ENCODE results near the gene NAV1.
"Not testable (repeated sequence)": the region's sequence is repeated elsewhere in the genome, so short reads cannot be mapped to it uniquely, and the experiment has no call there.

NAV1 gene

GRCh38 chr1:201573030-201573429, 34.1 kb downstream of the NAV1 start:
- DNase-seq, result no peak
- in situ Hi-C loops (cut with MboI; ENCODE audit: low pct_unique_long_range_greater_than_20kb, low sequenced_read_pairs), result no loop called here

DNA sequence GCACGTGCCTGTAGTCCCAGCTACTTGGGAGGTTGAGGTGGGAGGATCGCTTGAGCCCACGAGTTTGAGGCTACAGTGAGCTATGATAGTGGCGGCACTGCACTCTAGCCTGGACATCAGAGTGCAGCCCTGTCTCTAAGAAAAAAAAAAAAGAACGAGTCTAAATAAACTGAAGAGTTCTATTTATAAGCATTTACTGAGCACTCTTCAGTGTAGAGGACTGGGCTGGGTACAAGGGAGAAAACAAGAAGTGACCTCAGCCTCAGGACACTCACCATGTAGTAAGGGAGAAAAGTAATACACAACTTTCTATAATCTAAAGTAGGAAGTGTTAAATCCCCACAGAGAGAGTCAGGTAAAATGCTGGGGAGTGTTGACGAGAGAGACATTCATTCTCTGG, 35.0 kb downstream of the NAV1 start:
- DNase-seq, result no peak
- in situ Hi-C loops (cut with MboI; ENCODE audit: low pct_unique_long_range_greater_than_20kb, low sequenced_read_pairs), result no loop called here

DNA sequence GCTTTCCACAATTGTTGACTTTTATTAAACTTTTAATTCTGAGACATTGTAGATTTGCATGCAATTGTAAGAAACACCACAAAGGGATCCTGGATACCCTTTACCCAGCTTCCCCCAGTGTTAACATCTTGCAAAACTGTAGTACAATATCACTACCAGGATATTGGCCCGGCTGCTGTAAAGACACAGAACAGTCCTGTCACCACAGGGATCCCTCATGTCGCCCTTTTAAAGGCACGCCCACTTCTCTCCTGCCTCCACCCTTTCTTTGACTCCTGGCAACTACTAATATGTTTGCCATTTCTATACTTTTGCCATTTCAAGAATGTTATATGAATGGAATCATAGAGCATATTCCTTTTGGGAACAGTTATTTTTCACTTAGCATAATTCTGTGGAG, 37.0 kb downstream of the NAV1 start:
- DNase-seq, result no peak
- in situ Hi-C loops (cut with MboI; ENCODE audit: low pct_unique_long_range_greater_than_20kb, low sequenced_read_pairs), result no loop called here

GRCh38 chr1:201576914-201577313, 38.0 kb downstream of the NAV1 start:
- no peak for DNase-seq
- in situ Hi-C loops (cut with MboI; ENCODE audit: low pct_unique_long_range_greater_than_20kb, low sequenced_read_pairs), result no loop called here

GRCh38 chr1:201578008-201578888, 39.3 kb downstream of the NAV1 start:
- no peak for DNase-seq
- in situ Hi-C loops (cut with MboI; ENCODE audit: low pct_unique_long_range_greater_than_20kb, low sequenced_read_pairs), result no loop called here

- DNase-seq; in situ Hi-C loops (cut with MboI; ENCODE audit: low pct_unique_long_range_greater_than_20kb, low sequenced_read_pairs): not testable (repeated sequence)
These were observed 42.4 kb downstream of the NAV1 start for GRCh38 chr1:201581371-201581770.

DNA sequence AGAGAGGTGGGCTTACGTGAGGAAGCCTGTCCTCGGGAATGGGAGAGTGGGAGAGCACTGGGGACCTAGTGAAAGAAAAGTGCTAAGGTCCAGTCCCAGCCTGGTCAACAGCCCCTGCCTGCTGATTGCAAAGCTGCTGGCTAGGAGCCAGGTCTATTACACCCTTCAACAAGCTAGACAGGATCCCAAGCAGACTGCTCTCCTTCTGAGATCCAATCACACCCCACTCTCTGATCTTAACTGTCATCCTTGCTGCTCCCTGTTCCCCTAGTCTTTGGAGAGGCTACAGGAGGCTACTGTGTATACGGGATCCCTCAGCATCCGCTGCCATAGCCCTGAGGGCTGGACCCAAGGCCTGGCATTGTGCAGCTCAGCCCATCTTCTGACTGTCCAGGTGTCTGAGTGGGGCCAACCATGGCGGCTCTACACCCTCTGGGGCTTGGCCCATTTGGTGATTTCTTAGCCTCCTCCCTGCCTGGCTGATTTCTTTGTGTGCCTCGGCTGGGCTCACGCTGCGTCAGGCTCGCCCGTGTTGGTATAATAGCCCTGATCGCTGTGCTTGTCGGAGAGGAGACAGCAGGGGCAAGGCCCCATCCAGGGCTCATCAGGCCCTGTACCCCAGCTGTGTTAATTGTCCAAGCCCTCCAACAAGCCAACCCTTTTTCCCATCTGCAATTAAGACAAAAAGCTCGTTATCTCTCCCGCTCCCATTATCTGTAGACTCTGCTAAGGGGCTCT, 43.9 kb downstream of the NAV1 start:
- no peak for DNase-seq

DNA sequence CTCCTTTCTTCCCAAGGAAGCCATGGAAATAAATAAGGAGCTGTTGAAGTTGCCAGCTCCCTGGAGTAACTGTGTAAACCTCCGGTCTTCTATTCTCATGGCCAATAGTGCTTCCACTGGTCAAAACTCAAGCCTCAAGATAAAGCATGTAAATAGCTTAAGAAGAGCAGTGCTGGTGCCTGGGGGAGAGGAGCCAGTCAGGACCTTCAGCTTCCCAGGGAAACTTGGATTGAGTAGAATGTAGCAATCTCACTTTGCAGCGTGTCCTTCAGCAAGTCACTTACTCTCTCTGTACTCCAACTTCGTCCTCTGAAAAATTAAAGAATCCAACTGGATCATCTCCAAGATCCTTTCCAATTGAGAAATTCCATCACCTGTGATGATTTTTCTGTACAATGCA, 44.7 kb downstream of the NAV1 start:
- no peak for DNase-seq
- in situ Hi-C loops (cut with MboI; ENCODE audit: low pct_unique_long_range_greater_than_20kb, low sequenced_read_pairs), result no loop called here

More for the DNA sequence above, 43.9 kb downstream of the NAV1 start:
- in situ Hi-C loops (cut with MboI; ENCODE audit: low pct_unique_long_range_greater_than_20kb, low sequenced_read_pairs), result no loop called here

DNA sequence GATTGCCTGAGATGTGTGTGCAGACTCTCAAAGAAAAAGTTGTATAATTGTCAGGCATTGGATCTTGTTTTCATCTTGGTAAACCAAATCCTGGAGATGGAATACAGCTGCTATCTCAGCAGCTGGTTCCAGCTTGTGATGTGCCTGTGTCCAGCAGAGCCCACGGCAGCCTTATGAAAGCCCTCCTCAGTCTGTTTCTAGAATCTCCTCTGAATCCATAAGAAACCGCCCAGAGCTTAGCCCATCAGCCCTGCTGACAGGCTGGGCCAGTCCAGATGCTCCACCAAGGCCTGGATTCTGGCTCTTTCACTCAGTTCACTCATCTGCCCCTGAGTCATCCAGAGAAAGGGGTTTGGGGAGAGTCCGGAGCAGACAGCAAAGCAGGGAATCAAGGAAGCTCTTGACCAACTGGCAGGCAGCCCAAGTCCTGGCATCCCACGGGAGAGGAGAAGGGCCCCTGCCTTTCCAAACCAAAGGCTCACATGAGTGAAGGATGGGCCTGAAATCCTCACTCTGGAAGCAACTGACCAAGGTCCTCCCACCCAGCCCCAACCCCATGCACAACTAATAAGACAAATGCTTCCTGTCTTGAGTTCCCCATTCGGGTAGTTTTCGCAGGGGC, 45.7 kb downstream of the NAV1 start:
- in situ Hi-C loops (cut with MboI; ENCODE audit: low pct_unique_long_range_greater_than_20kb, low sequenced_read_pairs), result no loop called here

DNA sequence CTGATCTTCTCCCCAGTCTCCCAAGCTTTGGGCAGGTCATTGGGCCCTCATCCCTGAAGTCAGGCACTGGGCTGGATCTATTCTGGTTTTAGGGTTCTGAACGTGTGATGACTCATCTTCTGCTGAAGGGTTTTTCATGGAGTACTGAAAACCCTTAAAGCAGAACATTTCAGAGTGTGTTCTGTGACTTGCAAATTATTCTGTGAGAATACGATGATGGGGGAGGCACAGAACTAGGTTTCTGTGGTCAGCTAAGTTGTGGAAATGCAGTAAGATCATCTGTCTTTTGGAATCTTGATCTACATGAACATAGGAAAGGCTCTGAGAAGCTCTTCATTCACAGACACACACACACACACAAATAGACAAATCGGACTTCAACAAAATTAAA, 46.2 kb downstream of the NAV1 start:
- in situ Hi-C loops (cut with MboI; ENCODE audit: low pct_unique_long_range_greater_than_20kb, low sequenced_read_pairs), result no loop called here
- no peak for DNase-seq

More for the DNA sequence above, 45.7 kb downstream of the NAV1 start:
- DNase-seq, result no peak

GRCh38 chr1:201585901-201586300, 47.0 kb downstream of the NAV1 start:
- in situ Hi-C loops (cut with MboI; ENCODE audit: low pct_unique_long_range_greater_than_20kb, low sequenced_read_pairs), result no loop called here
- DNase-seq, result no peak

GRCh38 chr1:201586806-201587205, 47.9 kb downstream of the NAV1 start:
- in situ Hi-C loops (cut with MboI; ENCODE audit: low pct_unique_long_range_greater_than_20kb, low sequenced_read_pairs), result no loop called here
- DNase-seq, result no peak

GRCh38 chr1:201587729-201588128, 48.8 kb downstream of the NAV1 start:
- DNase-seq, result no peak
- in situ Hi-C loops (cut with MboI; ENCODE audit: low pct_unique_long_range_greater_than_20kb, low sequenced_read_pairs), result no loop called here
